CD4-positive, alpha-beta T cell (primary cell): ENCODE results near the gene CLIC5. TPM values are rescaled to one million over a fixed set of nuclear protein-coding genes. Genes with fewer than 3 reads are reported as not detected.

Experiments used
- ATAC-seq: fragments of 200-7000 bp; cut with Tn5 transposase; one replicate; pipeline ENCODE4 v1.10.0; 2022; ENCODE audit warnings: mild to moderate bottlenecking; ENCODE audit not compliant: poor library complexity
- CTCF ChIA-PET: fragments of 350-600 bp; sonication (Branson Sonifier 250); formaldehyde crosslinking; loops from one replicate; lab custom pipeline; 2021; ENCODE audit warnings: antibody characterized with exemption, inconsistent platforms; lab: Charles Lee
- POLR2A ChIA-PET: fragments of 350-600 bp; sonication (Branson Sonifier 250); formaldehyde crosslinking; loops from one replicate; lab custom pipeline; 2021; ENCODE audit warnings: antibody characterized with exemption, inconsistent platforms; lab: Charles Lee
- DNase-seq, 14 experiments: peaks; one replicate each; pipeline ENCODE4 v3.0.0-alpha.2; 2013 to 2020; ENCODE audit warnings: mixed read lengths in 2 of 14
- H3K27ac ChIP-seq, 2 donors: one replicate each; pipeline versions ENCODE4 v1.5.1 to v1.7.0; 2013; ENCODE audit warnings: low read length in 2 of 2, low read depth in 1 of 2, mild to moderate bottlenecking in 1 of 2
- H3K27me3 ChIP-seq, 2 experiments: 1 replicate in 1 of 2; 2 replicates in 1 of 2; pipeline versions ENCODE4 v1.6.1 to v1.7.0; 2013; ENCODE audit warnings: low read length in 2 of 2, control low read depth in 1 of 2, mild to moderate bottlenecking in 1 of 2, moderate library complexity in 1 of 2; ENCODE audit not compliant: insufficient read depth in 2 of 2, control insufficient read depth in 1 of 2
- H3K36me3 ChIP-seq: one replicate; pipeline ENCODE4 v1.6.1; 2013; ENCODE audit warnings: low read length, control low read depth; ENCODE audit not compliant: insufficient read depth
- H3K4me1 ChIP-seq: one replicate; pipeline ENCODE4 v1.6.1; 2013; ENCODE audit warnings: low read length, control low read depth; ENCODE audit not compliant: insufficient read depth
- H3K4me3 ChIP-seq: one replicate; pipeline ENCODE4 v1.5.1; 2013; ENCODE audit warnings: mild to moderate bottlenecking, low read length, moderate library complexity
- H3K9me3 ChIP-seq, 2 experiments: 1 replicate in 1 of 2; 2 replicates in 1 of 2; pipeline versions ENCODE4 v1.6.1 to v1.7.0; 2013; ENCODE audit warnings: low read length in 2 of 2, mild to moderate bottlenecking in 2 of 2, control low read depth in 1 of 2, moderate library complexity in 1 of 2; ENCODE audit not compliant: control insufficient read depth in 1 of 2, insufficient read depth in 1 of 2
- H3K27ac Mint-ChIP-seq: one replicate; pipeline ENCODE4 v1.8.0; 2020; ENCODE audit warnings: mixed read lengths
- H3K27me3 Mint-ChIP-seq: one replicate; pipeline ENCODE4 v1.8.0; 2021; ENCODE audit warnings: mixed read lengths
- H3K36me3 Mint-ChIP-seq: one replicate; pipeline ENCODE4 v1.8.0; 2021; ENCODE audit warnings: low read depth, mixed read lengths
- H3K4me1 Mint-ChIP-seq: one replicate; pipeline ENCODE4 v1.8.0; 2021; ENCODE audit warnings: low read depth, mixed read lengths
- H3K4me3 Mint-ChIP-seq: one replicate; pipeline ENCODE4 v1.8.0; 2020; ENCODE audit warnings: mild to moderate bottlenecking, mixed read lengths
- H3K9me3 Mint-ChIP-seq: one replicate; pipeline ENCODE4 v1.8.0; 2020; ENCODE audit warnings: mixed read lengths
- CTCF ChIP-seq: fragments of 200-600 bp; IDR thresholded peaks from one replicate; pipeline ENCODE4 v1.8.0; 2022; ENCODE audit warnings: antibody characterized with exemption, mild to moderate bottlenecking
- intact Hi-C, 2 experiments: fragments of 100-400 bp; cut with DNase I in 1 of 2; cut with micrococcal nuclease in 1 of 2; formaldehyde crosslinking; loops; one replicate each; pipeline versions ENCODE4 v1.15.1 to v1.9.0; 2023 to 2025; cut with DNase I, micrococcal nuclease
- total RNA-seq, 174 experiments: library from RNA in 2 of 174; stranded (reverse) in 2 of 174; gene quantifications; one replicate each; pipeline ENCODE4 v1.2.3 and lab custom pipeline; 2021 to 2026

CLIC5 gene
- total RNA-seq, 2 experiments from 2014 or later: 2.5 to 2.8 TPM

DNA sequence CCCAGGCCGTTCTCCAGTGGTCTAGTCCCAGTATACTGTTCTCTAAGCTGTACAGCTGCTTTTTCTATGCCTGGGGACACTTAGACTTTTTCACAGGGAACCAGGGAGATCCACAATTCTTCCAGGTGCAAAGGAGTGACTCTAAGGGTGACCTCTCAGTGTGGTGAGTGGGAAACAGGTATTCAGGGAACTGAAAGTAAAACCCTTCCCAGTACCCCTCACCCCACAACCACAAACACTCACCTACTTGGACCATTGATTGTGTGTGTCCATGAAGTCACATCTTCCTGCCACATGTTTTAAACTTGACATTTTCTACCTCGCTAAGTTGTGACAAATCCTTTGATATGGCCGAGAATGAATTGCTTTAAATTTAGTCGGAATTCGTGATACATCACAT, 183.6 kb downstream of the CLIC5 start:
- Mint-ChIP-seq H3K4me3 (no peak overlapping the region), H3K27ac (no peak overlapping the region)

More for the DNA sequence above, 183.6 kb downstream of the CLIC5 start:
- ATAC-seq: no peak
- DNase-seq: no peak
- no peaks in the 10 kb centered on the region for H3K36me3 ChIP-seq
- H3K9me3 ChIP-seq: no peaks in the 10 kb centered on the region
- H3K4me1 ChIP-seq: peaks cover 9% of the 10 kb centered on the region
- ChIA-PET CTCF (no interaction called here), POLR2A (no interaction called here)
- intact Hi-C loops: no loop called here
- H3K9me3 Mint-ChIP-seq: no peaks in the 10 kb centered on the region
- TF ChIP-seq CTCF: no peak
- no peaks in the 10 kb centered on the region for H3K27me3 Mint-ChIP-seq
- no peak overlapping the region for H3K27ac ChIP-seq
- H3K36me3 Mint-ChIP-seq: no peaks in the 10 kb centered on the region
- no peaks in the 10 kb centered on the region for H3K27me3 ChIP-seq
- H3K4me3 ChIP-seq: no peak overlapping the region
- peaks cover 21% of the 10 kb centered on the region for H3K4me1 Mint-ChIP-seq

Other genes with a start within 250 kb of the CLIC5 start
- 1 to 10 TPM; 3.7 to 4.3 TPM for gene ENPP4, start 114.1 kb upstream of the CLIC5 start, total RNA-seq
- under 1 TPM; 0.11 to 0.19 TPM for gene ENPP5, start 155.1 kb upstream of the CLIC5 start, total RNA-seq